C4-2B (cell line): ENCODE results near the gene PORCN.

Source experiments
- ZFX ChIP-seq: fragments of 450-650 bp; IDR thresholded peaks from 2 replicates; pipeline ENCODE4 v1.6.1; 2017
- TF ChIP-seq, protein P1 (sequence below): fragments of 450-650 bp; conservative IDR thresholded peaks from 2 replicates; pipeline ENCODE4 v1.5.1; 2017; ENCODE audit warnings: mild to moderate bottlenecking

GRCh38 chrX:48515842-48516241 is 7.0 kb downstream of the PORCN start:
- TF ChIP-seq, protein P1, sequence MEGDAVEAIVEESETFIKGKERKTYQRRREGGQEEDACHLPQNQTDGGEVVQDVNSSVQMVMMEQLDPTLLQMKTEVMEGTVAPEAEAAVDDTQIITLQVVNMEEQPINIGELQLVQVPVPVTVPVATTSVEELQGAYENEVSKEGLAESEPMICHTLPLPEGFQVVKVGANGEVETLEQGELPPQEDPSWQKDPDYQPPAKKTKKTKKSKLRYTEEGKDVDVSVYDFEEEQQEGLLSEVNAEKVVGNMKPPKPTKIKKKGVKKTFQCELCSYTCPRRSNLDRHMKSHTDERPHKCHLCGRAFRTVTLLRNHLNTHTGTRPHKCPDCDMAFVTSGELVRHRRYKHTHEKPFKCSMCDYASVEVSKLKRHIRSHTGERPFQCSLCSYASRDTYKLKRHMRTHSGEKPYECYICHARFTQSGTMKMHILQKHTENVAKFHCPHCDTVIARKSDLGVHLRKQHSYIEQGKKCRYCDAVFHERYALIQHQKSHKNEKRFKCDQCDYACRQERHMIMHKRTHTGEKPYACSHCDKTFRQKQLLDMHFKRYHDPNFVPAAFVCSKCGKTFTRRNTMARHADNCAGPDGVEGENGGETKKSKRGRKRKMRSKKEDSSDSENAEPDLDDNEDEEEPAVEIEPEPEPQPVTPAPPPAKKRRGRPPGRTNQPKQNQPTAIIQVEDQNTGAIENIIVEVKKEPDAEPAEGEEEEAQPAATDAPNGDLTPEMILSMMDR: no peak
- TF ChIP-seq ZFX: no peak
